Measurements from ENCODE around the gene DNAJC8.

GRCh38 chr1:28258628-28259251 is 25.9 kb upstream of the DNAJC8 start:
- no peak for TF ChIP-seq CTCF (conservative IDR thresholded peaks at IDR 0.05)
- no peak for TF ChIP-seq EZH2 (IDR thresholded peaks at IDR 0.05; ENCODE audit: low read depth)
